A549 (cell line): ENCODE results near the gene IDNK. TPM values are rescaled to one million over a fixed set of nuclear protein-coding genes. Genes with fewer than 3 reads are reported as not detected.
A peak's percentile ranks its signal among the peaks of the same experiment; 100 is the strongest.

Experiments used
- ATAC-seq, 2 experiments: fragments of 200-7000 bp in 1 of 2; fragments of >200 bp in 1 of 2; cut with Nextera tagmentation in 1 of 2; cut with Tn5 transposase in 1 of 2; 3 replicates each; pipeline versions ENCODE4 v1.8.0 to v1.9.1; 2018 to 2020; ENCODE audit warnings: mild to moderate bottlenecking in 1 of 2, moderate library complexity in 1 of 2
- CTCF ChIA-PET: fragments of 300-600 bp; sonication (Branson Sonifier 250); formaldehyde crosslinking; extraction: SDS; loops from one replicate; lab custom pipeline; 2021; ENCODE audit warnings: antibody characterized with exemption, inconsistent platforms; lab: Yijun Ruan, JAX
- POLR2A ChIA-PET: fragments of 350-600 bp; formaldehyde crosslinking; extraction: SDS; loops from one replicate; lab custom pipeline; 2021; ENCODE audit warnings: antibody characterized with exemption, inconsistent platforms; lab: Yijun Ruan, JAX
- DNase-seq, 2 experiments: peaks; one replicate each; pipeline versions ENCODE4 v3.0.0 to v3.0.0-alpha.2; 2011 to 2016; ENCODE audit warnings: low read depth in 1 of 2, low spot score in 1 of 2
- FAIRE-seq: peaks from 2 replicates; lab custom pipeline; 2011; peaks lifted over from hg19 to GRCh38; lab: Jason Lieb, UNC
- H3K27ac ChIP-seq, 2 experiments: fragments of >200 bp; sonication (Bioruptor Twin); formaldehyde crosslinking; 3 replicates each; pipeline ENCODE4 v1.5.1; 2016 to 2017
- H3K4me1 ChIP-seq: fragments of >200 bp; sonication (Bioruptor Twin); formaldehyde crosslinking; 3 replicates; pipeline ENCODE4 v1.6.1; 2016
- H3K4me2 ChIP-seq: fragments of >200 bp; sonication (Bioruptor Twin); formaldehyde crosslinking; 3 replicates; pipeline ENCODE4 v1.6.1; 2016
- H3K4me3 ChIP-seq: fragments of >200 bp; sonication (Bioruptor Twin); formaldehyde crosslinking; 3 replicates; pipeline ENCODE4 v1.5.1; 2016
- H3K9me3 ChIP-seq: fragments of >200 bp; sonication (Bioruptor Twin); formaldehyde crosslinking; 3 replicates; pipeline ENCODE4 v1.6.1; 2016
- BHLHE40 ChIP-seq: IDR thresholded peaks from 2 replicates; pipeline ENCODE4 v1.6.1; 2012; ENCODE audit warnings: low read depth, low read length, inconsistent platforms
- CHD4 ChIP-seq: fragments of 200-600 bp; sonication (generic); IDR thresholded peaks from 2 replicates; pipeline ENCODE4 v1.6.1; 2016; ENCODE audit warnings: antibody characterized with exemption, mild to moderate bottlenecking, borderline replicate concordance
- EHF ChIP-seq: fragments of 250-450 bp; sonication (Bioruptor Pico); IDR thresholded peaks from 2 replicates; pipeline ENCODE4 v1.5.0; 2020; ENCODE audit warnings: mild to moderate bottlenecking
- ESRRA ChIP-seq: fragments of 150-350 bp; IDR thresholded peaks from 2 replicates; pipeline ENCODE4 v1.6.1; 2014; ENCODE audit warnings: mild to moderate bottlenecking, low read length, borderline replicate concordance
- FOXS1 ChIP-seq: fragments of 250-450 bp; sonication (Bioruptor Pico); IDR thresholded peaks from 2 replicates; pipeline ENCODE4 v1.5.0; 2020; ENCODE audit warnings: mild to moderate bottlenecking, moderate library complexity
- HDAC2 ChIP-seq: fragments of 200-600 bp; sonication (generic); IDR thresholded peaks from 2 replicates; pipeline ENCODE4 v1.6.1; 2016
- HEYL ChIP-seq: fragments of 250-450 bp; sonication (Bioruptor Pico); IDR thresholded peaks from 2 replicates; pipeline ENCODE4 v1.8.0; 2021; ENCODE audit warnings: mild to moderate bottlenecking, moderate library complexity
- JUNB ChIP-seq: fragments of >200 bp; sonication (Bioruptor Twin); formaldehyde crosslinking; IDR thresholded peaks from 2 replicates; pipeline ENCODE4 v1.6.1; 2016
- MAFK ChIP-seq: fragments of 450-650 bp; IDR thresholded peaks from 2 replicates; pipeline ENCODE4 v1.6.1; 2014; ENCODE audit not compliant: partially characterized antibody
- MYC ChIP-seq: IDR thresholded peaks from 2 replicates; pipeline ENCODE4 v1.6.1; 2012; ENCODE audit warnings: mild to moderate bottlenecking, inconsistent platforms, low read length, improper control_type of control experiment, borderline replicate concordance
- NR3C1 ChIP-seq: fragments of >200 bp; sonication (Bioruptor Twin); formaldehyde crosslinking; IDR thresholded peaks from 3 replicates; pipeline ENCODE4 v1.6.1; 2017
- POLR2A ChIP-seq: IDR thresholded peaks from 2 replicates; pipeline ENCODE4 v1.6.1; 2012; ENCODE audit warnings: mild to moderate bottlenecking, low read length
- RAD21 ChIP-seq, 2 experiments: fragments of >200 bp in 1 of 2; sonication (Bioruptor Twin) in 1 of 2; formaldehyde crosslinking in 1 of 2; IDR thresholded peaks in 1 of 2; conservative IDR thresholded peaks in 1 of 2; 2 replicates in 1 of 2; 3 replicates in 1 of 2; pipeline ENCODE4 v1.6.1; 2012 to 2018; ENCODE audit warnings: inconsistent platforms in 1 of 2
- RCOR1 ChIP-seq: fragments of 150-350 bp; IDR thresholded peaks from 2 replicates; pipeline ENCODE4 v1.6.1; 2014; ENCODE audit warnings: antibody characterized with exemption, low read length, low read depth
- RNF2 ChIP-seq: fragments of 200-600 bp; sonication (generic); IDR thresholded peaks from 2 replicates; pipeline ENCODE4 v1.6.1; 2016; ENCODE audit warnings: low read depth, mild to moderate bottlenecking, antibody characterized with exemption, moderate library complexity, borderline replicate concordance
- SREBF2 ChIP-seq: fragments of 450-650 bp; IDR thresholded peaks from 2 replicates; pipeline ENCODE4 v1.6.1; 2014; ENCODE audit warnings: mild to moderate bottlenecking, moderate library complexity
- TFCP2L1 ChIP-seq: fragments of 250-450 bp; sonication (Bioruptor Pico); IDR thresholded peaks from 2 replicates; pipeline ENCODE4 v1.5.0; 2021; ENCODE audit warnings: mild to moderate bottlenecking
- TP53 ChIP-seq: fragments of 250-450 bp; sonication (Bioruptor Pico); IDR thresholded peaks from 2 replicates; pipeline ENCODE4 v1.5.0; 2021; ENCODE audit warnings: mild to moderate bottlenecking, moderate library complexity
- ZC3H11A ChIP-seq: fragments of 450-650 bp; IDR thresholded peaks from 2 replicates; pipeline ENCODE4 v1.6.1; 2014; ENCODE audit warnings: antibody characterized with exemption, mild to moderate bottlenecking
- ZNF302 ChIP-seq: fragments of 250-450 bp; sonication (Bioruptor Pico); IDR thresholded peaks from 2 replicates; pipeline ENCODE4 v1.9.0; 2021; ENCODE audit warnings: inconsistent platforms, mild to moderate bottlenecking, moderate library complexity
- WGBS: methylation state at CpG from one replicate; pipeline ENCODE4 v1.1.6; 2017; ENCODE audit errors: missing lambda C conversion rate; 5-methylcytosine and 5-hydroxymethylcytosine counted together
- polyA plus RNA-seq, 4 experiments: library from polyadenylated mRNA; depleted of rRNA in 3 of 4; stranded (reverse); fragments of >200 nt; fragmentation: RNase III in 1 of 4; extraction: RNeasy Plus Mini Kit Qiagen cat#74134 plus additional on column Dnase treatment in 1 of 4; gene quantifications; 2 replicates in 3 of 4; 3 replicates in 1 of 4; pipeline ENCODE4 v1.2.3, GENCODE V29; 2011 to 2017
- TF ChIP-seq, protein P1 (sequence below): IDR thresholded peaks from 2 replicates; pipeline ENCODE4 v1.6.1; 2012
- TF ChIP-seq, protein P2 (sequence below): fragments of >200 bp; sonication (Bioruptor Twin); formaldehyde crosslinking; IDR thresholded peaks from 2 replicates; pipeline ENCODE4 v1.6.1; 2016
- TF ChIP-seq, protein P3 (sequence below): fragments of >200 bp; sonication (Bioruptor Twin); formaldehyde crosslinking; IDR thresholded peaks from 3 replicates; pipeline ENCODE4 v1.6.1; 2016
- TF ChIP-seq, protein P4 (sequence below): fragments of 200-600 bp; sonication (generic); IDR thresholded peaks from 2 replicates; pipeline ENCODE4 v1.6.1; 2016; ENCODE audit warnings: antibody characterized with exemption, mild to moderate bottlenecking, moderate library complexity
- TF ChIP-seq, protein P5 (sequence below): fragments of >200 bp; sonication (Bioruptor Twin); formaldehyde crosslinking; IDR thresholded peaks from 3 replicates; pipeline ENCODE4 v1.5.1; 2016
- TF ChIP-seq, protein P6 (sequence below): fragments of 450-650 bp; IDR thresholded peaks from 2 replicates; pipeline ENCODE4 v1.6.1; 2014; ENCODE audit warnings: antibody characterized with exemption

IDNK gene
- polyA plus RNA-seq, 2 of the 4 experiments (the other 2 are of a cell fraction), result 10.9 to 16.2 TPM

DNA sequence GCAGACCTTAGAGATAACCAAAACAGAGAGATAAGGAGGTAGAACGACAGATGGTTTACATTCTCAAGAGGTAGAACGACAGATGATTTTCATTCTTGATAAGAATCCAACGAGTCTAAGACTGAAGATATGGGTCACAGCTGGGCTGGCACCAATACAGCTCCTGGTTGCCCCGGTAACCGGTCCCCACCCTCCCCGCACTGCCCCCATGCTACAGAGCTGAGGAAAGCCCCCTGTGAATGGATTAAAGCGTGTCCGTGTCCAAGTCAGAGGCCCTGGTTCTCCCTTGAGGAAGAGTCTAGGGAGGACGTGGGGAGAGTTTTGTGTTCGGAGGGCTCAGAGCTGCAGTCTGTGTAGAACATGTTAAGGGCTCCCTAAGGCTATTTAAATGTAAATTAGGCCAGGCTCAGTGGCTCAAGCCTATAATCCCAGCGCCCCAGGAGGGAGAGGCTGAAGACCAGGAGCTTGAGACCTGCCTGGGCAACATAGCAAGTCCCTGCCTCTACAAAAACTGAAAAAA is 8.1 kb downstream of the IDNK start:
- POLR2A ChIA-PET, result no interaction called here

DNA sequence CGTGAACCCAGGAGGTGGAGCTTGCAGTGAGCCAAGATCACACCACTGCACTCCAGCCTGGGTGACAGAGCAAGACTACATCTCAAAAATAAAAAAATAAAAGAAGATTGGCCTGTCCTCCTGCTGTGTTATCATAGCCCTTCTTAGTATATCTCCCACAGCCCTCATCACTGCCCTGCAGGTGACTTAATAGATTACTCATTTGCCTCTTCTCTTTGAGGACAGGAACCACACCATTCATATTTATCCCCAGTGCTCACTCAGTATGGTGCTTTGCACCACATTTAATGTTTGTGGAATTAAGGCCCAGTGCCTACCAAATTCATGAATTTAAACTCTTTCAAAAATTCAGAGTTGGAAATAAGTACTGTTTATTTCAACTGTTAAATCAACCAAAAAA is 10.3 kb downstream of the IDNK start:
- WGBS, result 100% methylated on average over 1 of the region's 1 CpG
- H3K4me1 ChIP-seq, result no peaks in the 10 kb centered on the region
- CTCF ChIA-PET, result interaction anchor here (1.5 to 1.6 kb wide), 2 partner anchors 15 to 17 kb away, joined by 4 read pairs; no protein-coding TSS in a partner anchor
- FAIRE-seq, result no peak
- no peaks in the 10 kb centered on the region for H3K9me3 ChIP-seq
- no peak overlapping the region for H3K27ac ChIP-seq
- TF ChIP-seq HDAC2 (no peak), EHF (CRISPR knock-in tag) (no peak), CHD4 (no peak), SREBF2 (no peak), TFCP2L1 (CRISPR knock-in tag) (no peak), POLR2A (no peak), MYC (no peak), RAD21 (conservative IDR thresholded peaks at IDR 0.05 in 1 of 2, IDR thresholded peaks at IDR 0.05 in 1 of 2) (no peak)
- TF ChIP-seq, protein P1, sequence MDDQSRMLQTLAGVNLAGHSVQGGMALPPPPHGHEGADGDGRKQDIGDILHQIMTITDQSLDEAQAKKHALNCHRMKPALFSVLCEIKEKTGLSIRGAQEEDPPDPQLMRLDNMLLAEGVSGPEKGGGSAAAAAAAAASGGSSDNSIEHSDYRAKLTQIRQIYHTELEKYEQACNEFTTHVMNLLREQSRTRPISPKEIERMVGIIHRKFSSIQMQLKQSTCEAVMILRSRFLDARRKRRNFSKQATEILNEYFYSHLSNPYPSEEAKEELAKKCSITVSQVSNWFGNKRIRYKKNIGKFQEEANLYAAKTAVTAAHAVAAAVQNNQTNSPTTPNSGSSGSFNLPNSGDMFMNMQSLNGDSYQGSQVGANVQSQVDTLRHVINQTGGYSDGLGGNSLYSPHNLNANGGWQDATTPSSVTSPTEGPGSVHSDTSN, result no peak
- TF ChIP-seq, all 56 proteins: peak for 0
- Histone ChIP-seq H3K4me2 (no peak overlapping the region), H3K4me3 (no peak overlapping the region)
- ATAC-seq (no peak), DNase-seq (no peak)
- POLR2A ChIA-PET, result no interaction called here

More for the DNA sequence above, 8.1 kb downstream of the IDNK start:
- H3K27ac ChIP-seq, result no peak overlapping the region
- H3K4me2 ChIP-seq, result no peak overlapping the region
- no peak overlapping the region for H3K4me3 ChIP-seq
- WGBS, result 86% methylated on average over 11 of the region's 11 CpGs
- DNase-seq (no peak), ATAC-seq (no peak), FAIRE-seq (no peak)
- CTCF ChIA-PET, result interaction anchor here (1.0 to 3.6 kb wide), 4 partner anchors 9 to 18 kb away, joined by 3 to 18 read pairs (median 8); no protein-coding TSS in a partner anchor
- TF ChIP-seq HEYL (CRISPR knock-in tag), result no peak
- TF ChIP-seq BHLHE40, result no peak
- no peak for TF ChIP-seq JUNB
- TF ChIP-seq TFCP2L1 (CRISPR knock-in tag), result no peak
- no peak for TF ChIP-seq RNF2
- no peak for TF ChIP-seq CHD4
- TF ChIP-seq, protein P2, sequence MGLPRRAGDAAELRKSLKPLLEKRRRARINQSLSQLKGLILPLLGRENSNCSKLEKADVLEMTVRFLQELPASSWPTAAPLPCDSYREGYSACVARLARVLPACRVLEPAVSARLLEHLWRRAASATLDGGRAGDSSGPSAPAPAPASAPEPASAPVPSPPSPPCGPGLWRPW, result no peak
- TF ChIP-seq NR3C1, result no peak
- TF ChIP-seq, protein P3, sequence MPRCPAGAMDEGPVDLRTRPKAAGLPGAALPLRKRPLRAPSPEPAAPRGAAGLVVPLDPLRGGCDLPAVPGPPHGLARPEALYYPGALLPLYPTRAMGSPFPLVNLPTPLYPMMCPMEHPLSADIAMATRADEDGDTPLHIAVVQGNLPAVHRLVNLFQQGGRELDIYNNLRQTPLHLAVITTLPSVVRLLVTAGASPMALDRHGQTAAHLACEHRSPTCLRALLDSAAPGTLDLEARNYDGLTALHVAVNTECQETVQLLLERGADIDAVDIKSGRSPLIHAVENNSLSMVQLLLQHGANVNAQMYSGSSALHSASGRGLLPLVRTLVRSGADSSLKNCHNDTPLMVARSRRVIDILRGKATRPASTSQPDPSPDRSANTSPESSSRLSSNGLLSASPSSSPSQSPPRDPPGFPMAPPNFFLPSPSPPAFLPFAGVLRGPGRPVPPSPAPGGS, result no peak
- TF ChIP-seq ZC3H11A, result no peak
- H3K4me1 ChIP-seq, result no peaks in the 10 kb centered on the region
- H3K9me3 ChIP-seq, result no peaks in the 10 kb centered on the region

DNA sequence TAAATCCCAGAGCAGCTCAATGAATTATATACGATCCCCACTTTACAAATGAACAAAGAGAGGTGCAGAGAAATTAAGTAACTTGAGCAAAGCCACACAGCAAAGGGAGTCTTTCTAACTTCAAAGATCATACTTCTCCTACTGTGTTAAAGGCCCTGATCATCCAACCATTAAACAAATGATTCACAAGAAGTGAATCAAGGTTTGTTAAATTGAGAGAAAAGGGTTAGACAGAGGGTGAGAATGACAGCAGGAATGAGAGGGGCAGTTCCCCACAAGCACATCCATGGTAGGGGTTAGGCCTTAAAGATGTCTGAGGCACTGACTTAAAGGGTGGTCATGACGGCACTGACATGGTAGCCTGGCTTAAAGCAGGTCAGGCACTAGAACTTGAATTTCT is 10.7 kb downstream of the IDNK start:
- no peak overlapping the region for H3K4me3 ChIP-seq
- ChIA-PET CTCF (interaction anchor here (1.5 to 1.6 kb wide), 2 partner anchors 15 to 16 kb away, joined by 4 read pairs; no protein-coding TSS in a partner anchor), POLR2A (no interaction called here)
- no peak overlapping the region for H3K27ac ChIP-seq
- H3K4me1 ChIP-seq, result no peaks in the 10 kb centered on the region
- 88% methylated on average over 2 of the region's 2 CpGs for WGBS
- peak; percentile 65 for FAIRE-seq
- H3K9me3 ChIP-seq, result no peaks in the 10 kb centered on the region
- no peak for DNase-seq
- ATAC-seq, result no peak
- no peak overlapping the region for H3K4me2 ChIP-seq
- TF ChIP-seq MAFK, result no peak
- TF ChIP-seq ESRRA, result no peak
- no peak for TF ChIP-seq FOXS1 (CRISPR knock-in tag)
- TF ChIP-seq BHLHE40, result no peak
- TF ChIP-seq ZNF302 (CRISPR knock-in tag), result no peak
- TF ChIP-seq, protein P4, sequence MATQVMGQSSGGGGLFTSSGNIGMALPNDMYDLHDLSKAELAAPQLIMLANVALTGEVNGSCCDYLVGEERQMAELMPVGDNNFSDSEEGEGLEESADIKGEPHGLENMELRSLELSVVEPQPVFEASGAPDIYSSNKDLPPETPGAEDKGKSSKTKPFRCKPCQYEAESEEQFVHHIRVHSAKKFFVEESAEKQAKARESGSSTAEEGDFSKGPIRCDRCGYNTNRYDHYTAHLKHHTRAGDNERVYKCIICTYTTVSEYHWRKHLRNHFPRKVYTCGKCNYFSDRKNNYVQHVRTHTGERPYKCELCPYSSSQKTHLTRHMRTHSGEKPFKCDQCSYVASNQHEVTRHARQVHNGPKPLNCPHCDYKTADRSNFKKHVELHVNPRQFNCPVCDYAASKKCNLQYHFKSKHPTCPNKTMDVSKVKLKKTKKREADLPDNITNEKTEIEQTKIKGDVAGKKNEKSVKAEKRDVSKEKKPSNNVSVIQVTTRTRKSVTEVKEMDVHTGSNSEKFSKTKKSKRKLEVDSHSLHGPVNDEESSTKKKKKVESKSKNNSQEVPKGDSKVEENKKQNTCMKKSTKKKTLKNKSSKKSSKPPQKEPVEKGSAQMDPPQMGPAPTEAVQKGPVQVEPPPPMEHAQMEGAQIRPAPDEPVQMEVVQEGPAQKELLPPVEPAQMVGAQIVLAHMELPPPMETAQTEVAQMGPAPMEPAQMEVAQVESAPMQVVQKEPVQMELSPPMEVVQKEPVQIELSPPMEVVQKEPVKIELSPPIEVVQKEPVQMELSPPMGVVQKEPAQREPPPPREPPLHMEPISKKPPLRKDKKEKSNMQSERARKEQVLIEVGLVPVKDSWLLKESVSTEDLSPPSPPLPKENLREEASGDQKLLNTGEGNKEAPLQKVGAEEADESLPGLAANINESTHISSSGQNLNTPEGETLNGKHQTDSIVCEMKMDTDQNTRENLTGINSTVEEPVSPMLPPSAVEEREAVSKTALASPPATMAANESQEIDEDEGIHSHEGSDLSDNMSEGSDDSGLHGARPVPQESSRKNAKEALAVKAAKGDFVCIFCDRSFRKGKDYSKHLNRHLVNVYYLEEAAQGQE, result no peak
- no peak for TF ChIP-seq TP53 (CRISPR knock-in tag)
- TF ChIP-seq, protein P5, sequence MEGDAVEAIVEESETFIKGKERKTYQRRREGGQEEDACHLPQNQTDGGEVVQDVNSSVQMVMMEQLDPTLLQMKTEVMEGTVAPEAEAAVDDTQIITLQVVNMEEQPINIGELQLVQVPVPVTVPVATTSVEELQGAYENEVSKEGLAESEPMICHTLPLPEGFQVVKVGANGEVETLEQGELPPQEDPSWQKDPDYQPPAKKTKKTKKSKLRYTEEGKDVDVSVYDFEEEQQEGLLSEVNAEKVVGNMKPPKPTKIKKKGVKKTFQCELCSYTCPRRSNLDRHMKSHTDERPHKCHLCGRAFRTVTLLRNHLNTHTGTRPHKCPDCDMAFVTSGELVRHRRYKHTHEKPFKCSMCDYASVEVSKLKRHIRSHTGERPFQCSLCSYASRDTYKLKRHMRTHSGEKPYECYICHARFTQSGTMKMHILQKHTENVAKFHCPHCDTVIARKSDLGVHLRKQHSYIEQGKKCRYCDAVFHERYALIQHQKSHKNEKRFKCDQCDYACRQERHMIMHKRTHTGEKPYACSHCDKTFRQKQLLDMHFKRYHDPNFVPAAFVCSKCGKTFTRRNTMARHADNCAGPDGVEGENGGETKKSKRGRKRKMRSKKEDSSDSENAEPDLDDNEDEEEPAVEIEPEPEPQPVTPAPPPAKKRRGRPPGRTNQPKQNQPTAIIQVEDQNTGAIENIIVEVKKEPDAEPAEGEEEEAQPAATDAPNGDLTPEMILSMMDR, result no peak
- no peak for TF ChIP-seq HEYL (CRISPR knock-in tag)
- no peak for TF ChIP-seq RCOR1
- TF ChIP-seq, protein P6, sequence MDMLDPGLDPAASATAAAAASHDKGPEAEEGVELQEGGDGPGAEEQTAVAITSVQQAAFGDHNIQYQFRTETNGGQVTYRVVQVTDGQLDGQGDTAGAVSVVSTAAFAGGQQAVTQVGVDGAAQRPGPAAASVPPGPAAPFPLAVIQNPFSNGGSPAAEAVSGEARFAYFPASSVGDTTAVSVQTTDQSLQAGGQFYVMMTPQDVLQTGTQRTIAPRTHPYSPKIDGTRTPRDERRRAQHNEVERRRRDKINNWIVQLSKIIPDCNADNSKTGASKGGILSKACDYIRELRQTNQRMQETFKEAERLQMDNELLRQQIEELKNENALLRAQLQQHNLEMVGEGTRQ, result no peak
